Prostate gland (tissue), 2 donors: ENCODE data around the gene RABEP2.

Source experiments
- CTCF ChIP-seq, 4 experiments: fragments of 200-600 bp in 2 of 4; fragments of 450-650 bp in 2 of 4; sonication (generic) in 2 of 4; IDR thresholded peaks; 1 replicate in 3 of 4; 2 replicates in 1 of 4; pipeline ENCODE4 v1.5.1; 2016 to 2019; ENCODE audit warnings: antibody characterized with exemption in 4 of 4, mild to moderate bottlenecking in 2 of 4, moderate library complexity in 2 of 4
- POLR2AphosphoS5 ChIP-seq: sonication (generic); formaldehyde crosslinking; IDR thresholded peaks from one replicate; pipeline ENCODE4 v1.6.1; 2017; ENCODE audit warnings: antibody characterized with exemption

DNA sequence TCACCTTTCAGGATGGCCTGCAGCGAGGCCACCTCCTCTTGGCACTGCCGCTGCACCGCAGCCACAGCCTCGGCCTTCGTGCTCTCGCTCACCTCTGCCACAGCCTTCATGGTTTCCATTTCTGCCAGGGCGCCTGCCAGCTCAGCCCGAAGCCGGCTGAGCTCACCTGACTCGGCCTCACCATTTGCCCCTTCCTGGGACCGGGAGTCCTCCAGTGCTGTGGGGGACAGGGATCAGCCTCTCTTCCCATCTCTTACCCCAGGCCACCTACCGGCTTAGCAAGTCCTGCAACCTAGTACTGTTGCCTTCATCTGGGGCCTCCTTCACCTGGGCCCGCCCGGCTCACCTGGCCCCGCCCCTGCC, 658 bp downstream of the RABEP2 start:
- peak in 2 of 4 experiments; percentile 58 to 64 for TF ChIP-seq CTCF (IDR thresholded peaks at IDR 0.05)
- no peak for TF ChIP-seq POLR2AphosphoS5
